CD4-positive, alpha-beta T cell (primary cell): Measurements from ENCODE around the gene MYOZ3. TPM values are rescaled to one million over a fixed set of nuclear protein-coding genes. Genes with fewer than 3 reads are reported as not detected.

Experiments used
- ATAC-seq: fragments of 200-7000 bp; cut with Tn5 transposase; one replicate; pipeline ENCODE4 v1.10.0; 2022; ENCODE audit warnings: mild to moderate bottlenecking; ENCODE audit not compliant: poor library complexity
- CTCF ChIA-PET: fragments of 350-600 bp; sonication (Branson Sonifier 250); formaldehyde crosslinking; loops from one replicate; lab custom pipeline; 2021; ENCODE audit warnings: antibody characterized with exemption, inconsistent platforms; lab: Charles Lee
- POLR2A ChIA-PET: fragments of 350-600 bp; sonication (Branson Sonifier 250); formaldehyde crosslinking; loops from one replicate; lab custom pipeline; 2021; ENCODE audit warnings: antibody characterized with exemption, inconsistent platforms; lab: Charles Lee
- DNase-seq, 14 experiments: peaks; one replicate each; pipeline ENCODE4 v3.0.0-alpha.2; 2013 to 2020; ENCODE audit warnings: mixed read lengths in 2 of 14
- H3K27ac ChIP-seq, 2 donors: one replicate each; pipeline versions ENCODE4 v1.5.1 to v1.7.0; 2013; ENCODE audit warnings: low read length in 2 of 2, low read depth in 1 of 2, mild to moderate bottlenecking in 1 of 2
- H3K27me3 ChIP-seq, 2 experiments: 1 replicate in 1 of 2; 2 replicates in 1 of 2; pipeline versions ENCODE4 v1.6.1 to v1.7.0; 2013; ENCODE audit warnings: low read length in 2 of 2, control low read depth in 1 of 2, mild to moderate bottlenecking in 1 of 2, moderate library complexity in 1 of 2; ENCODE audit not compliant: insufficient read depth in 2 of 2, control insufficient read depth in 1 of 2
- H3K36me3 ChIP-seq: one replicate; pipeline ENCODE4 v1.6.1; 2013; ENCODE audit warnings: low read length, control low read depth; ENCODE audit not compliant: insufficient read depth
- H3K4me1 ChIP-seq: one replicate; pipeline ENCODE4 v1.6.1; 2013; ENCODE audit warnings: low read length, control low read depth; ENCODE audit not compliant: insufficient read depth
- H3K4me3 ChIP-seq: one replicate; pipeline ENCODE4 v1.5.1; 2013; ENCODE audit warnings: mild to moderate bottlenecking, low read length, moderate library complexity
- H3K9me3 ChIP-seq, 2 experiments: 1 replicate in 1 of 2; 2 replicates in 1 of 2; pipeline versions ENCODE4 v1.6.1 to v1.7.0; 2013; ENCODE audit warnings: low read length in 2 of 2, mild to moderate bottlenecking in 2 of 2, control low read depth in 1 of 2, moderate library complexity in 1 of 2; ENCODE audit not compliant: control insufficient read depth in 1 of 2, insufficient read depth in 1 of 2
- H3K27ac Mint-ChIP-seq: one replicate; pipeline ENCODE4 v1.8.0; 2020; ENCODE audit warnings: mixed read lengths
- H3K27me3 Mint-ChIP-seq: one replicate; pipeline ENCODE4 v1.8.0; 2021; ENCODE audit warnings: mixed read lengths
- H3K36me3 Mint-ChIP-seq: one replicate; pipeline ENCODE4 v1.8.0; 2021; ENCODE audit warnings: low read depth, mixed read lengths
- H3K4me1 Mint-ChIP-seq: one replicate; pipeline ENCODE4 v1.8.0; 2021; ENCODE audit warnings: low read depth, mixed read lengths
- H3K4me3 Mint-ChIP-seq: one replicate; pipeline ENCODE4 v1.8.0; 2020; ENCODE audit warnings: mild to moderate bottlenecking, mixed read lengths
- H3K9me3 Mint-ChIP-seq: one replicate; pipeline ENCODE4 v1.8.0; 2020; ENCODE audit warnings: mixed read lengths
- intact Hi-C, 2 experiments: fragments of 100-400 bp; cut with DNase I in 1 of 2; cut with micrococcal nuclease in 1 of 2; formaldehyde crosslinking; loops; one replicate each; pipeline versions ENCODE4 v1.15.1 to v1.9.0; 2023 to 2025; cut with DNase I, micrococcal nuclease
- total RNA-seq, 174 experiments: library from RNA in 2 of 174; stranded (reverse) in 2 of 174; gene quantifications; one replicate each; pipeline ENCODE4 v1.2.3 and lab custom pipeline; 2021 to 2026
- TF ChIP-seq, protein P1 (sequence below): fragments of 200-600 bp; IDR thresholded peaks from one replicate; pipeline ENCODE4 v1.8.0; 2022; ENCODE audit warnings: antibody characterized with exemption, mild to moderate bottlenecking

Gene MYOZ3
- total RNA-seq, 2 experiments from 2014 or later, result not detected

DNA sequence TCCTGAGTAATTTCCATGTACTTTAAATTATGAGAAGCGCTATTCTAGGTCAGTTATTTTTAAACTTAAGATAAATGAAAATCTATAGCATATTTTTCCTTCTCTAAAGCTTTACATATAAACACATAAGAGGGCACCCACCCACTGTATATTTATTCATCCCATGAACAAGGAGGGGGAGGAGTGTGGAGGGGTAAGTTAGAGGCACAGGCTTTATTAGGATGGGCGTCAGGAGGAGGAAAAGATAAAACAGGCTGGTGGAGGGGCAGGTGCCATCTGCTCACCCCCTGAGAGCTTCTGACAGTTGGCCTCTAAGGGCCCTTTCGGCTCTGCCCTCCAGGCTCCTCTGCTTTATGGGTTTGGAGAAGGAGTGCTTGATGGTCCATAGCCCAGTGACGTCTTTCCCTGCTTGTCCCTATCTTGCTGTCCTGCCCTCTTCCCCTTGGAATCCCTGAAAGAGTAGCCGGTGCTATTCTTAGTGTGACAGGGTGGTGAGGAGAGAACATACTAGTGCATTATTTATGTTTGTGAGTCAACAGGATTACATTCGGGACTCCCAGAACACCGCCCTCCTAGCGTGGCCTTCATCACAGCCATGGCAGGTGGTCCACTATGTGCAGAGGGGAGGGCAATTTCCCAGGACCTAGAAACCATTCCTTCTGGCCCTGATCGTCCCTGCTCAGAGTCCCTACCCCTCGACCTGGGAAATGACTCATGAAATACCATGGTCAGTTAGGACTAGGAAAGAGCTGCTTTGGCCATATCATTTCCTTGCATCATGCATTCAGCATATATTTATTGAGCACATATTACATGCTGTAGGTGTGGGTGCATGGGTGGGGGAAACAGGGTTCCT lies 28.5 kb upstream of the MYOZ3 start:
- H3K4me3 ChIP-seq, result no peak overlapping the region
- ChIA-PET CTCF (no interaction called here), POLR2A (no interaction called here)
- no peaks in the 10 kb centered on the region for H3K4me1 ChIP-seq
- H3K27me3 ChIP-seq, result no peaks in the 10 kb centered on the region
- intact Hi-C loops, result no loop called here
- TF ChIP-seq, protein P1, sequence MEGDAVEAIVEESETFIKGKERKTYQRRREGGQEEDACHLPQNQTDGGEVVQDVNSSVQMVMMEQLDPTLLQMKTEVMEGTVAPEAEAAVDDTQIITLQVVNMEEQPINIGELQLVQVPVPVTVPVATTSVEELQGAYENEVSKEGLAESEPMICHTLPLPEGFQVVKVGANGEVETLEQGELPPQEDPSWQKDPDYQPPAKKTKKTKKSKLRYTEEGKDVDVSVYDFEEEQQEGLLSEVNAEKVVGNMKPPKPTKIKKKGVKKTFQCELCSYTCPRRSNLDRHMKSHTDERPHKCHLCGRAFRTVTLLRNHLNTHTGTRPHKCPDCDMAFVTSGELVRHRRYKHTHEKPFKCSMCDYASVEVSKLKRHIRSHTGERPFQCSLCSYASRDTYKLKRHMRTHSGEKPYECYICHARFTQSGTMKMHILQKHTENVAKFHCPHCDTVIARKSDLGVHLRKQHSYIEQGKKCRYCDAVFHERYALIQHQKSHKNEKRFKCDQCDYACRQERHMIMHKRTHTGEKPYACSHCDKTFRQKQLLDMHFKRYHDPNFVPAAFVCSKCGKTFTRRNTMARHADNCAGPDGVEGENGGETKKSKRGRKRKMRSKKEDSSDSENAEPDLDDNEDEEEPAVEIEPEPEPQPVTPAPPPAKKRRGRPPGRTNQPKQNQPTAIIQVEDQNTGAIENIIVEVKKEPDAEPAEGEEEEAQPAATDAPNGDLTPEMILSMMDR, result no peak
- no peak overlapping the region for H3K4me3 Mint-ChIP-seq
- H3K9me3 ChIP-seq, result no peaks in the 10 kb centered on the region
- H3K36me3 Mint-ChIP-seq, result no peaks in the 10 kb centered on the region
- peaks cover 13% of the 10 kb centered on the region for H3K27me3 Mint-ChIP-seq
- H3K36me3 ChIP-seq, result no peaks in the 10 kb centered on the region
- ATAC-seq, result no peak
- no peak for DNase-seq
- no peak overlapping the region for H3K27ac Mint-ChIP-seq
- H3K27ac ChIP-seq, result no peak overlapping the region
- no peaks in the 10 kb centered on the region for H3K9me3 Mint-ChIP-seq
- no peaks in the 10 kb centered on the region for H3K4me1 Mint-ChIP-seq

DNA sequence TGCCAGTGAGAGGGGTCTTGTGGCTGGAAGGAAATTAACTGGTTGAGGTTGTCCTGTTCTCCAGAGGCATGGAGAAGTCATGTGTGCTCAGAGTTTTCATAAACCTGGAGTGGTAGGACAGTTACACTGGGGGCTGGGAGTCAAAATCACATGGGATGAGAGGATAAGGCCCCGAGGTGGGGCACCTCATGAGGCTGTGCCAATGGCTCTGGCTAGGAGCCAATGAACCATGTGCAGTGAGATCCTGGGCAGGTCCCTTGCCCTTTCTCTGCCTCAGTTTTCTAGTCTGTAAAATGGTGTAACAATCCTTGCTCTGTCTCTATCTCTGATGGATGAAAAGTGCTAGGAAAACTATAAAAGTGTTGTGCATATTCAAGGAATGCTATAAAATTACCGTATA lies 27.6 kb upstream of the MYOZ3 start:
- H3K9me3 ChIP-seq, result no peaks in the 10 kb centered on the region
- Mint-ChIP-seq H3K9me3 (no peaks in the 10 kb centered on the region), H3K4me1 (no peaks in the 10 kb centered on the region), H3K36me3 (no peaks in the 10 kb centered on the region), H3K4me3 (no peak overlapping the region), H3K27me3 (peaks cover 18% of the 10 kb centered on the region), H3K27ac (no peak overlapping the region)
- no peak overlapping the region for H3K27ac ChIP-seq
- H3K36me3 ChIP-seq, result no peaks in the 10 kb centered on the region
- POLR2A ChIA-PET, result no interaction called here
- CTCF ChIA-PET, result no interaction called here
- TF ChIP-seq, protein P1, result no peak
- no peaks in the 10 kb centered on the region for H3K27me3 ChIP-seq
- no peaks in the 10 kb centered on the region for H3K4me1 ChIP-seq
- ATAC-seq (no peak), DNase-seq (no peak)
- no peak overlapping the region for H3K4me3 ChIP-seq
- intact Hi-C loops, result no loop called here

DNA sequence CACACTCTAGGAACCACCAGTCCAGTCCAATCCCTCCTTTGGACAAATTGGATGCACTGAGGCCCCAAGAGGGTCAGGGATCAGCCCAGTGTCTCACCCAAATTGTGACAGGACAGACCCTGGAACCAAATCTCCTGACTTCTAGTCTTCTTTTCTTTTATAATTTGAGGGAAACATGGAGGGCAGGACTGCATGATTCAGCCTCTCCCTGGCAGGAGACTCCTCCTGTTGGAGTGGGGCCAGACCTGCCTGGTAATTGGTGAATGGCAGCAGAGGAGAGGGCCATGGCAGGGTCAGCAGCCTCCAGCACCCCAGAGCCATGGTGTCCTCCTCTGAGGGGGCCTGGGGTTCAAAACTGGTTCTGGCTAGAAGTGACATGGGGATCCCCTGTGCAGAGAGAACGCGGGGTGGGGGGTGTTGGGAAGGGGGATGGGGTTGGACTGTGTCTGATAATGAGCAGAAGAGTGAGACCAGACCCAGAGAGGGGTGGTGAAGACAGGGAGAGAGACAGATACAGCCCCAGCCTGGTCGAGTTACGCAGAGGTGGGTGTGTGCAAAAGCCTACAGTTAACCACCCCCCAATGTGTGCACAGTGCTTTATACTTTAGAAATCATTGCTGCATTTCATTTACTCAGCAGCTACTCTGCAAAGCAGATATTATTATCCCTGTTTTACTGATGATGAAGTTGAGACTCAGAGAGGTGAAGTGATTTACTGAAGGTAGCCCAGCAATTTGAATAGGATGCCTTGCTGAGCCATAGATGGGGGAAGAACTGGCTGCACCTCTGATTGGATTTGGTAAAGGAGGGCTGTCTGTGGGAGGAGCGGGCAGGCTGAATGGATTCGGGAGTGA lies 24.4 kb upstream of the MYOZ3 start:
- Histone ChIP-seq H3K27me3 (peaks cover 0 to 3% of the 10 kb centered on the region in 2 experiments), H3K9me3 (no peaks in the 10 kb centered on the region), H3K4me3 (no peak overlapping the region), H3K36me3 (no peaks in the 10 kb centered on the region), H3K27ac (no peak overlapping the region), H3K4me1 (no peaks in the 10 kb centered on the region)
- Mint-ChIP-seq H3K4me3 (no peak overlapping the region), H3K27me3 (peaks cover 11% of the 10 kb centered on the region), H3K9me3 (no peaks in the 10 kb centered on the region), H3K4me1 (no peaks in the 10 kb centered on the region), H3K27ac (no peak overlapping the region), H3K36me3 (no peaks in the 10 kb centered on the region)
- TF ChIP-seq, protein P1, result no peak
- ATAC-seq, result no peak
- DNase-seq, result no peak
- intact Hi-C loops, result no loop called here
- ChIA-PET CTCF (no interaction called here), POLR2A (no interaction called here)
